HEK293 (cell line): Measurements from ENCODE around the gene CSRP1.
A peak's percentile ranks its signal among the peaks of the same experiment; 100 is the strongest.

Experiments used
- CTCF ChIA-PET: fragments of 350-600 bp; formaldehyde crosslinking; extraction: SDS; loops from one replicate; lab custom pipeline; 2021; ENCODE audit warnings: antibody characterized with exemption; lab: Yijun Ruan, JAX
- POLR2A ChIA-PET: fragments of 300-600 bp; formaldehyde crosslinking; extraction: SDS; loops from one replicate; lab custom pipeline; 2020; ENCODE audit warnings: antibody characterized with exemption, inconsistent platforms; lab: Yijun Ruan, JAX
- H3K27ac ChIP-seq: fragments of 200-500 bp; sonication (Bioruptor generic); 2 replicates; pipeline ENCODE4 v1.5.1; 2014; ENCODE audit warnings: low read depth, low read length, control low read depth, inconsistent platforms; ENCODE audit errors: extremely low read depth
- H3K36me3 ChIP-seq, 2 experiments: fragments of 200-500 bp in 1 of 2; sonication (Bioruptor generic) in 1 of 2; 1 replicate in 1 of 2; 2 replicates in 1 of 2; pipeline ENCODE4 v1.5.1; 2014 to 2017; ENCODE audit warnings: inconsistent platforms in 2 of 2, low read length in 2 of 2; ENCODE audit not compliant: control insufficient read depth in 2 of 2, insufficient read depth in 1 of 2
- H3K4me1 ChIP-seq: fragments of 200-500 bp; sonication (Bioruptor generic); 2 replicates; pipeline ENCODE4 v1.5.1; 2014; ENCODE audit warnings: mild to moderate bottlenecking, low read length, inconsistent platforms; ENCODE audit not compliant: control insufficient read depth, insufficient read depth
- H3K4me3 ChIP-seq: 2 replicates; pipeline ENCODE4 v1.5.1; 2011; ENCODE audit warnings: low read depth, mild to moderate bottlenecking, control low read depth, low read length, moderate library complexity
- H3K9me3 ChIP-seq: fragments of 200-500 bp; sonication (Bioruptor generic); 2 replicates; pipeline ENCODE4 v1.5.1; 2014; ENCODE audit warnings: low read depth, low read length, inconsistent platforms; ENCODE audit not compliant: control insufficient read depth, insufficient read depth
- GLI2 ChIP-seq: fragments of 450-650 bp; formaldehyde crosslinking; IDR thresholded peaks from 2 replicates; pipeline ENCODE4; 2017; ENCODE audit warnings: missing biosample characterization, missing genetic modification characterization, low read depth, borderline replicate concordance
- HOXC10 ChIP-seq: sonication (generic); formaldehyde crosslinking; IDR thresholded peaks from 2 replicates; pipeline ENCODE4 v1.8.1; 2023; ENCODE audit warnings: mild to moderate bottlenecking, missing genetic modification reagents
- PRDM10 ChIP-seq: fragments of 450-650 bp; formaldehyde crosslinking; IDR thresholded peaks from 2 replicates; pipeline ENCODE4 v1.5.1; 2016; ENCODE audit warnings: missing biosample characterization, missing genetic modification characterization
- SALL2 ChIP-seq: fragments of 450-650 bp; formaldehyde crosslinking; IDR thresholded peaks from 2 replicates; pipeline ENCODE4 v1.5.0; 2017; ENCODE audit warnings: missing biosample characterization, mild to moderate bottlenecking, missing genetic modification characterization, borderline replicate concordance
- SP7 ChIP-seq: fragments of 450-650 bp; formaldehyde crosslinking; IDR thresholded peaks from 2 replicates; pipeline ENCODE4 v1.5.1; 2016; ENCODE audit warnings: missing biosample characterization, missing genetic modification characterization
- TSHZ1 ChIP-seq: fragments of 450-650 bp; formaldehyde crosslinking; IDR thresholded peaks from 2 replicates; pipeline ENCODE4 v1.5.1; 2016; ENCODE audit warnings: missing biosample characterization, missing genetic modification characterization, borderline replicate concordance
- ZIC2 ChIP-seq: fragments of 450-650 bp; formaldehyde crosslinking; IDR thresholded peaks from 2 replicates; pipeline ENCODE4 v1.5.1; 2016; ENCODE audit warnings: missing biosample characterization, missing genetic modification characterization
- ZNF175 ChIP-seq: fragments of 450-650 bp; formaldehyde crosslinking; IDR thresholded peaks from 2 replicates; pipeline ENCODE4 v1.5.1; 2016; ENCODE audit warnings: missing biosample characterization, missing genetic modification characterization
- ZNF184 ChIP-seq: fragments of 450-650 bp; IDR thresholded peaks from 2 replicates; pipeline ENCODE4 v1.5.1; 2018; ENCODE audit warnings: missing biosample characterization, mild to moderate bottlenecking, missing genetic modification characterization
- ZNF214 ChIP-seq: fragments of 450-650 bp; formaldehyde crosslinking; IDR thresholded peaks from 2 replicates; pipeline ENCODE4 v1.5.1; 2017; ENCODE audit warnings: missing biosample characterization, mild to moderate bottlenecking, missing genetic modification characterization, borderline replicate concordance
- ZNF23 ChIP-seq: fragments of 450-650 bp; formaldehyde crosslinking; IDR thresholded peaks from 2 replicates; pipeline ENCODE4 v1.5.1; 2016; ENCODE audit warnings: missing biosample characterization, missing genetic modification characterization, borderline replicate concordance
- ZNF302 ChIP-seq: fragments of 450-650 bp; formaldehyde crosslinking; IDR thresholded peaks from 2 replicates; pipeline ENCODE4 v1.5.1; 2016; ENCODE audit warnings: missing biosample characterization, missing genetic modification characterization, low read depth
- ZNF488 ChIP-seq: fragments of 450-650 bp; formaldehyde crosslinking; IDR thresholded peaks from 2 replicates; pipeline ENCODE4 v1.5.1; 2016; ENCODE audit warnings: missing biosample characterization, missing genetic modification characterization
- ZNF514 ChIP-seq: fragments of 450-650 bp; formaldehyde crosslinking; IDR thresholded peaks from 2 replicates; pipeline ENCODE4 v1.5.1; 2016; ENCODE audit warnings: missing biosample characterization, missing genetic modification characterization
- ZNF549 ChIP-seq: fragments of 450-650 bp; IDR thresholded peaks from 2 replicates; pipeline ENCODE4 v1.5.1; 2018; ENCODE audit warnings: missing biosample characterization, missing genetic modification characterization, mild to moderate bottlenecking, inconsistent platforms, moderate library complexity
- ZNF624 ChIP-seq: fragments of 450-650 bp; formaldehyde crosslinking; IDR thresholded peaks from 2 replicates; pipeline ENCODE4 v1.5.1; 2017; ENCODE audit warnings: missing biosample characterization, missing genetic modification characterization
- ZNF654 ChIP-seq: fragments of 450-650 bp; formaldehyde crosslinking; IDR thresholded peaks from 2 replicates; pipeline ENCODE4 v1.5.1; 2016; ENCODE audit warnings: low read depth, missing biosample characterization, missing genetic modification characterization
- ZNF768 ChIP-seq: fragments of 450-650 bp; formaldehyde crosslinking; IDR thresholded peaks from 2 replicates; pipeline ENCODE4 v1.5.1; 2018; ENCODE audit warnings: missing biosample characterization, mild to moderate bottlenecking, missing genetic modification characterization
- TF ChIP-seq, protein P1 (sequence below): fragments of 450-650 bp; formaldehyde crosslinking; IDR thresholded peaks from 2 replicates; pipeline ENCODE4 v1.5.1; 2016; ENCODE audit warnings: missing biosample characterization, missing genetic modification characterization, borderline replicate concordance

CSRP1 gene

DNA sequence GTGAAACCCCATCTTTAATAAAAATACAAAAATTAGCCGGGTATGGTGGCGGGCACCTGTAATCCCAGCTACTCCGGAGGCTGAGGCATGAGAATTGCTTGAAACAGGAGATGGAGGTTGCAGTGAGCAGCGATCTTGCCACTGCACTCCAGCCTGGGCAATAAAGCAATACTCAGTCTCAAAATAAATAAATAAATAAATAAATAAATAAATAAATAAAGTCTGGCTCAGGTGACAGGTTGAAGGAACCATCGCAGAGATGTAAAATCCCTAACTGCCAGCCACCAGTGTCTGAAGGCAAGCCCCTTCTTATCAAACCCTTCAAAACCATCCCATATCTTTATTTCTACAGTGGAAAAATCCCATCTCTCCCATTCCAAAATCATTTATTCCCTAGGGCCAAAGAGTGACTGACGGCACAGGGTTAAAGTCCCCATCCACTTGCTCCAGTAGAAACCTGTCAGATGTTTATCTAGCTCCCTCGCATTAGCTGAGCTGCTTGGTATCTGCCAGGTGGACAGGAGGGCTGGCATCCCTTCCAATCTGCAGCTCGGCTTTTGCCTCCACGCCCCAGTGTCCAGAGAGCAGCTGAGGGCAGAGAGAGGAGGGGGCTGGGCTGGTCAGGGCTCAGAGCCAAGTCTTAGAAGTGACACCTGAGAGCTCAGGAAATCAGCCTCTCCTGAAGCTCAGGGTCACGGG lies 5.0 kb downstream of the CSRP1 start (continued):
- peak; percentile 43; the same call in 1 of the 2 replicates for TF ChIP-seq TSHZ1 (tag by site-specific recombination)
- TF ChIP-seq, all 188 proteins: peak for 27

DNA sequence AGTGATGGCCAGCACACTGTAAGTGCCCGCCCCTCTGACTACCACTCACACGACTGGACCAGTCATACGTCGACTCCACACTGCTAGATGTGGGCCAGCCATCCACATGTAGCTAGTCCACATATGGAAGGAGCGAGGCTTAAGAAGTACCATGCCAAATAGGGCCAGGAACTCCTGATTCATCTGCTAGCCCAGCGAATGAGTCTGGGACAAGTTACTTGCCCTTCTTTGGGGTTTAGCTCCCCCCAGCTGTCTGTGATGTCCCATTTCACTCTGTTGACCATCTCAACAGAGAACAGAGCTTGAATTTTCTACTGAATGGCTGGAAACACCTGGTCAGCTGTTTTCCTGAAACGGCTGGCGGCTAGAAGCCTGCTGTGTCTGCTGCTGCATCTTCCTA lies 5.8 kb downstream of the CSRP1 start:
- TF ChIP-seq SP7 = no peak
- no peak for TF ChIP-seq ZNF549 (tag by site-specific recombination)
- no peak for TF ChIP-seq PRDM10 (tag by site-specific recombination)
- TF ChIP-seq ZNF23 = no peak
- TF ChIP-seq ZNF624 (tag by site-specific recombination) = no peak
- TF ChIP-seq ZNF488 = no peak
- no peak for TF ChIP-seq ZIC2 (tag by site-specific recombination)
- no peak for TF ChIP-seq ZNF302
- no peak for TF ChIP-seq ZNF184
- no peak for TF ChIP-seq ZNF175 (tag by site-specific recombination)
- no peak for TF ChIP-seq ZNF654 (tag by site-specific recombination)
- no peak for TF ChIP-seq HOXC10 (CRISPR knock-in tag)
- ChIA-PET POLR2A (interaction anchor here (0.6 to 1.0 kb wide), 2 partner anchors 113 to 1219 kb away, joined by 3 to 4 read pairs; no protein-coding TSS in a partner anchor), CTCF (interaction anchor here (0.5 to 5.5 kb wide), 8 partner anchors 10 to 192 kb away, joined by 3 to 74 read pairs (median 5); no protein-coding TSS in a partner anchor)
- Histone ChIP-seq H3K27ac (no peak overlapping the region), H3K4me3 (no peak overlapping the region), H3K4me1 (no peaks in the 10 kb centered on the region; the same call in none of the 2 replicates), H3K9me3 (no peaks in the 10 kb centered on the region), H3K36me3 (no peaks in the 10 kb centered on the region)

DNA sequence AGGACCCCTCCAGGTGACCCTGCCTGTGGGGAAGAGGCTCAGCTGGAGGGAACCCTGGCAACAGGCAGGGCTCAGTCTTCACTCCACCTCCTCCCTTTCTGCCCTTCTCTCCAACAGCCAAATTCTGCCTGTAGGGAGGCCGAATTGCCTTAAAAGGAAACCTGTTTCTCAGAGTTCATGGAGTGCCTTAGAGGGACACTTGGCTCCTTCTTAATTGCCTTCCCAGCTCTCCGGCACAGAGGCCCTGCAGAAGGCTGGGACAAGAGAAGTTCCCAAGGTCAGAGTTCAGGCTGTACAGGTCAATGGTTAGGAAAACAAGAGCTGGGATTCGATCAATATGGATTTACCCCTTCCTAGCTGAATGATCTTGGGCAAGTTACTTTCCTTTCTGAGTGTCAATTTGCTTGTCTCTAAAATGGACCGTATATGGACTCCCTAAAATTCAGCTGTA lies 6.2 kb downstream of the CSRP1 start:
- no peak overlapping the region for H3K27ac ChIP-seq
- no peak for TF ChIP-seq SALL2 (tag by site-specific recombination)
- TF ChIP-seq, protein P1, sequence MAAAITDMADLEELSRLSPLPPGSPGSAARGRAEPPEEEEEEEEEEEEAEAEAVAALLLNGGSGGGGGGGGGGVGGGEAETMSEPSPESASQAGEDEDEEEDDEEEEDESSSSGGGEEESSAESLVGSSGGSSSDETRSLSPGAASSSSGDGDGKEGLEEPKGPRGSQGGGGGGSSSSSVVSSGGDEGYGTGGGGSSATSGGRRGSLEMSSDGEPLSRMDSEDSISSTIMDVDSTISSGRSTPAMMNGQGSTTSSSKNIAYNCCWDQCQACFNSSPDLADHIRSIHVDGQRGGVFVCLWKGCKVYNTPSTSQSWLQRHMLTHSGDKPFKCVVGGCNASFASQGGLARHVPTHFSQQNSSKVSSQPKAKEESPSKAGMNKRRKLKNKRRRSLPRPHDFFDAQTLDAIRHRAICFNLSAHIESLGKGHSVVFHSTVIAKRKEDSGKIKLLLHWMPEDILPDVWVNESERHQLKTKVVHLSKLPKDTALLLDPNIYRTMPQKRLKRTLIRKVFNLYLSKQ (tag by site-specific recombination) = no peak
- no peak for TF ChIP-seq ZNF184
- no peak for TF ChIP-seq ZNF514 (tag by site-specific recombination)
- TF ChIP-seq ZNF214 = no peak
- no peak for TF ChIP-seq GLI2 (tag by site-specific recombination)
- no peak for TF ChIP-seq ZNF768 (tag by site-specific recombination)

More for the DNA sequence above, 6.2 kb downstream of the CSRP1 start:
- no peak overlapping the region for H3K4me3 ChIP-seq
- POLR2A ChIA-PET = no interaction called here
- H3K9me3 ChIP-seq = no peaks in the 10 kb centered on the region
- CTCF ChIA-PET = interaction anchor here (1.1 to 5.5 kb wide), 5 partner anchors 10 to 20 kb away, joined by 3 to 74 read pairs (median 5); no protein-coding TSS in a partner anchor
- H3K36me3 ChIP-seq = no peaks in the 10 kb centered on the region
- no peaks in the 10 kb centered on the region; the same call in none of the 2 replicates for H3K4me1 ChIP-seq
